NCI-H1436 treated with DMSO at 0.1 percent for 48 hours (cell line): ENCODE measurements around the gene CLCN2.

Experiments used
- DNase-seq: peaks from one replicate; lab custom pipeline; 2025; lab: John Stamatoyannopoulos, UW

CLCN2 gene

GRCh38 chr3:184361532-184361931 is at the start of gene CLCN2, which contains the start of gene POLR2H:
CLCN2 (minus strand) TSS chr3:184361605; CDS start chr3:184361479, 126 bp downstream.
POLR2H (plus strand) TSS chr3:184361710; CDS start chr3:184363493, 1,783 bp downstream.
- no peak for DNase-seq

GRCh38 chr3:184409946-184410500 is 48.6 kb upstream of the CLCN2 start:
- DNase-seq, result no peak

- DNase-seq, result no peak
Measured at GRCh38 chr3:184409331-184409926, 48.0 kb upstream of the CLCN2 start.

- DNase-seq, result no peak
Measured at GRCh38 chr3:184405075-184406030, 43.9 kb upstream of the CLCN2 start.

- DNase-seq, result no peak
Measured at GRCh38 chr3:184399410-184399809, 38.0 kb upstream of the CLCN2 start.

GRCh38 chr3:184395320-184395660 is 33.9 kb upstream of the CLCN2 start:
- no peak for DNase-seq

- no peak for DNase-seq
Measured at GRCh38 chr3:184391266-184391665, 29.9 kb upstream of the CLCN2 start.

GRCh38 chr3:184389935-184390528 is 28.6 kb upstream of the CLCN2 start:
- DNase-seq, result no peak

GRCh38 chr3:184389384-184389783 is 28.0 kb upstream of the CLCN2 start:
- DNase-seq, result no peak

- DNase-seq, result no peak
Measured at GRCh38 chr3:184388936-184389230, 27.5 kb upstream of the CLCN2 start.

GRCh38 chr3:184388164-184388935 is 26.9 kb upstream of the CLCN2 start:
- DNase-seq, result no peak

GRCh38 chr3:184387174-184387714 is 25.8 kb upstream of the CLCN2 start:
- DNase-seq, result no peak

- no peak for DNase-seq
Measured at GRCh38 chr3:184386047-184386806, 24.8 kb upstream of the CLCN2 start.

GRCh38 chr3:184384856-184385422 is 23.5 kb upstream of the CLCN2 start:
- no peak for DNase-seq

GRCh38 chr3:184384342-184384741 is 22.9 kb upstream of the CLCN2 start:
- DNase-seq, result no peak

GRCh38 chr3:184383033-184383740 is 21.8 kb upstream of the CLCN2 start:
- no peak for DNase-seq

- no peak for DNase-seq
Measured at GRCh38 chr3:184382326-184383032, 21.1 kb upstream of the CLCN2 start.

- no peak for DNase-seq
Measured at GRCh38 chr3:184381261-184382224, 20.1 kb upstream of the CLCN2 start.
